Liver (tissue), 3 donors: ENCODE measurements around the gene CYSLTR2.

Experiments
- CTCF ChIP-seq: fragments of 150-350 bp; IDR thresholded peaks from 2 replicates; pipeline ENCODE4 v1.5.1; 2017; ENCODE audit warnings: improper control_type of control experiment, low read depth, low read length; ENCODE audit not compliant: missing input control
- EGR1 ChIP-seq, 2 donors: IDR thresholded peaks; 2 replicates each; pipeline ENCODE4 v1.6.1; 2016 to 2018; ENCODE audit warnings: antibody characterized with exemption in 2 of 2, low read depth in 2 of 2
- RXRA ChIP-seq, 2 donors: IDR thresholded peaks; 2 replicates each; pipeline ENCODE4 v1.6.1; 2017 to 2018; ENCODE audit warnings: antibody characterized with exemption in 2 of 2, mild to moderate bottlenecking in 1 of 2
- SP1 ChIP-seq: IDR thresholded peaks from 2 replicates; pipeline ENCODE4 v1.6.1; 2018; ENCODE audit warnings: antibody characterized with exemption, mild to moderate bottlenecking
- TAF1 ChIP-seq: conservative IDR thresholded peaks from 2 replicates; pipeline ENCODE4 v1.6.1; 2016; ENCODE audit warnings: antibody characterized with exemption, mild to moderate bottlenecking
- TF ChIP-seq, protein P1 (sequence below): IDR thresholded peaks from 2 replicates; pipeline ENCODE4 v1.6.1; 2016; ENCODE audit warnings: antibody characterized with exemption
- TF ChIP-seq, protein P2 (sequence below): IDR thresholded peaks from 2 replicates; pipeline ENCODE4 v1.6.1; 2016; ENCODE audit warnings: antibody characterized with exemption
- TF ChIP-seq, protein P3 (sequence below): IDR thresholded peaks from 2 replicates; pipeline ENCODE4 v1.6.1; 2016; ENCODE audit warnings: antibody characterized with exemption, mild to moderate bottlenecking
- donor health status: healthy.
- donor health status: healthy.

GRCh38 chr13:48746821-48747220 is 93.1 kb downstream of the CYSLTR2 start:
- TF ChIP-seq CTCF (no peak), SP1 (no peak), EGR1 (IDR thresholded peaks at IDR 0.05; ENCODE audit: low read depth in 2 of 2) (no peak), TAF1 (no peak), RXRA (IDR thresholded peaks at IDR 0.05) (no peak)
- TF ChIP-seq, protein P1, sequence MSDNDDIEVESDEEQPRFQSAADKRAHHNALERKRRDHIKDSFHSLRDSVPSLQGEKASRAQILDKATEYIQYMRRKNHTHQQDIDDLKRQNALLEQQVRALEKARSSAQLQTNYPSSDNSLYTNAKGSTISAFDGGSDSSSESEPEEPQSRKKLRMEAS, result no peak
- TF ChIP-seq, protein P2, sequence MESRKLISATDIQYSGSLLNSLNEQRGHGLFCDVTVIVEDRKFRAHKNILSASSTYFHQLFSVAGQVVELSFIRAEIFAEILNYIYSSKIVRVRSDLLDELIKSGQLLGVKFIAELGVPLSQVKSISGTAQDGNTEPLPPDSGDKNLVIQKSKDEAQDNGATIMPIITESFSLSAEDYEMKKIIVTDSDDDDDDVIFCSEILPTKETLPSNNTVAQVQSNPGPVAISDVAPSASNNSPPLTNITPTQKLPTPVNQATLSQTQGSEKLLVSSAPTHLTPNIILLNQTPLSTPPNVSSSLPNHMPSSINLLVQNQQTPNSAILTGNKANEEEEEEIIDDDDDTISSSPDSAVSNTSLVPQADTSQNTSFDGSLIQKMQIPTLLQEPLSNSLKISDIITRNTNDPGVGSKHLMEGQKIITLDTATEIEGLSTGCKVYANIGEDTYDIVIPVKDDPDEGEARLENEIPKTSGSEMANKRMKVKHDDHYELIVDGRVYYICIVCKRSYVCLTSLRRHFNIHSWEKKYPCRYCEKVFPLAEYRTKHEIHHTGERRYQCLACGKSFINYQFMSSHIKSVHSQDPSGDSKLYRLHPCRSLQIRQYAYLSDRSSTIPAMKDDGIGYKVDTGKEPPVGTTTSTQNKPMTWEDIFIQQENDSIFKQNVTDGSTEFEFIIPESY, result no peak
- TF ChIP-seq, protein P3, sequence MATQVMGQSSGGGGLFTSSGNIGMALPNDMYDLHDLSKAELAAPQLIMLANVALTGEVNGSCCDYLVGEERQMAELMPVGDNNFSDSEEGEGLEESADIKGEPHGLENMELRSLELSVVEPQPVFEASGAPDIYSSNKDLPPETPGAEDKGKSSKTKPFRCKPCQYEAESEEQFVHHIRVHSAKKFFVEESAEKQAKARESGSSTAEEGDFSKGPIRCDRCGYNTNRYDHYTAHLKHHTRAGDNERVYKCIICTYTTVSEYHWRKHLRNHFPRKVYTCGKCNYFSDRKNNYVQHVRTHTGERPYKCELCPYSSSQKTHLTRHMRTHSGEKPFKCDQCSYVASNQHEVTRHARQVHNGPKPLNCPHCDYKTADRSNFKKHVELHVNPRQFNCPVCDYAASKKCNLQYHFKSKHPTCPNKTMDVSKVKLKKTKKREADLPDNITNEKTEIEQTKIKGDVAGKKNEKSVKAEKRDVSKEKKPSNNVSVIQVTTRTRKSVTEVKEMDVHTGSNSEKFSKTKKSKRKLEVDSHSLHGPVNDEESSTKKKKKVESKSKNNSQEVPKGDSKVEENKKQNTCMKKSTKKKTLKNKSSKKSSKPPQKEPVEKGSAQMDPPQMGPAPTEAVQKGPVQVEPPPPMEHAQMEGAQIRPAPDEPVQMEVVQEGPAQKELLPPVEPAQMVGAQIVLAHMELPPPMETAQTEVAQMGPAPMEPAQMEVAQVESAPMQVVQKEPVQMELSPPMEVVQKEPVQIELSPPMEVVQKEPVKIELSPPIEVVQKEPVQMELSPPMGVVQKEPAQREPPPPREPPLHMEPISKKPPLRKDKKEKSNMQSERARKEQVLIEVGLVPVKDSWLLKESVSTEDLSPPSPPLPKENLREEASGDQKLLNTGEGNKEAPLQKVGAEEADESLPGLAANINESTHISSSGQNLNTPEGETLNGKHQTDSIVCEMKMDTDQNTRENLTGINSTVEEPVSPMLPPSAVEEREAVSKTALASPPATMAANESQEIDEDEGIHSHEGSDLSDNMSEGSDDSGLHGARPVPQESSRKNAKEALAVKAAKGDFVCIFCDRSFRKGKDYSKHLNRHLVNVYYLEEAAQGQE, result no peak
